NCI-H2107 (cell line): ENCODE data around the gene TRPM8.

Source experiments
- DNase-seq: peaks from one replicate; lab custom pipeline; 2025; lab: John Stamatoyannopoulos, UW

The TRPM8 gene

DNA sequence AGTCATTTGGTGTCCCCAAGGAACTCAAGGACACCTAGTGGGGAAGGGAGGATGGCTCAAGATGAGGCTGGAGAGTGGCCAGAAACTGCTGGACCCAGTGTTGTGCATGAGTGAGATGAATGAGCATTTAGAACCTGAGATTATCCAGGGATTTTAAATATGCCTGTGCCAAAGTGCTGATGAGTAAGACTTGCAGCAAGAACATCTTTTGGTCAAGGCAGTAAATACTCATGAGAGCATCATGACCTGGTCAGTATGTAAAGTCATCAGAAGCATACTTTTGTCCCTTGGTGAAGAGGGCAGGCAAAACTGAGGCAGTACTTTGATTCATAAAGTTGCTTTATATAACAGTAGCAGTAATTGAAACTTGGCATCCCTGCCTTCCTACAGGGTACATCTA is 130.2 kb downstream of the TRPM8 start:
- no peak for DNase-seq

DNA sequence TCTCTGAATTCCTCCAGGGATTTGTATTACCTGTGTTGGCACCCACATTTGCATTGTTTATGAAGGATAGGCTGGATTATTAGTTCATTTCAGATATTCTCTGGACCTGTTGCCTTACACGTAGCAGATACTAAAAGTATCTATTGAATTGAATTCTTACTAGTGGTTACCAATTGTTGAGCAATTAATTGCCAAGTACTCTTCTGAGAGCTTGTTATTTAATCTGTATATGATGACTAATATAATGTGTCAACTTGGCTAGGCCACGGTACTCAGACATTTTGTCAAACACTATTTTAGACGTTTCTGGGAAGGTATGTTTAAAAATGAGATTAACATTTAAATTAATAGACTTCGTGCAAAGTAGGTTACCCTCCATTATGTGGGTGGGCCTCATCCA is 130.9 kb downstream of the TRPM8 start:
- no peak for DNase-seq

DNA sequence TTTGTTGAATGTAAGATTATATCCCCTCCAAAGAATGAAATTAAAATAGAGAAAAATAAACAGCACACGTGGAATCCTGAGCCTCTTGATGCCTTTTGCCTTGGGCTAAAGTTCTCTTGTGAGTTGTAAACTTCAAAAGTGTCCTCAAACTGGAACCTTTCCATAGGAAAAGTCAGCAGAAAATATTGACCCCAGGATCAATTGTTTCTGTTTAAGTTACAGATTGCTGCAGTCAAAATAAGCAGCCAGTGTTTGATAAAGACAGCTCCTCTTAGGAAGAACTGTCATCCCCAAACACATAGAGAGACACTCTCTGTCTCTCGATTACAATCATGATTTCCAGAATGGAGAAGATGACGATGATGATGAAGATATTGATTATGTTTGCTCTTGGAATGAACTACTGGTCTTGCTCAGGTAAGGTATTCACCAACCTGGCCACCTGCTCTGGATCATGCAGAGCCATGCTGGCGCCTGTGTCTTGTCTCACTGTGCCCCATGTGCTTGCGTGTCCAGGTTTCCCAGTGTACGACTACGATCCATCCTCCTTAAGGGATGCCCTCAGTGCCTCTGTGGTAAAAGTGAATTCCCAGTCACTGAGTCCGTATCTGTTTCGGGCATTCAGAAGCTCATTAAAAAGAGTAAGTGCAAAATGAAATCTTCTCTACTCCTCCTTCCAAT is 133.4 kb downstream of the TRPM8 start, which contains the start of gene SPP2:
Gene SPP2 (plus strand): TSS at position 248 of the 681 bp plus-strand sequence. CDS start 85 bp downstream, at position 333.
- DNase-seq = no peak

DNA sequence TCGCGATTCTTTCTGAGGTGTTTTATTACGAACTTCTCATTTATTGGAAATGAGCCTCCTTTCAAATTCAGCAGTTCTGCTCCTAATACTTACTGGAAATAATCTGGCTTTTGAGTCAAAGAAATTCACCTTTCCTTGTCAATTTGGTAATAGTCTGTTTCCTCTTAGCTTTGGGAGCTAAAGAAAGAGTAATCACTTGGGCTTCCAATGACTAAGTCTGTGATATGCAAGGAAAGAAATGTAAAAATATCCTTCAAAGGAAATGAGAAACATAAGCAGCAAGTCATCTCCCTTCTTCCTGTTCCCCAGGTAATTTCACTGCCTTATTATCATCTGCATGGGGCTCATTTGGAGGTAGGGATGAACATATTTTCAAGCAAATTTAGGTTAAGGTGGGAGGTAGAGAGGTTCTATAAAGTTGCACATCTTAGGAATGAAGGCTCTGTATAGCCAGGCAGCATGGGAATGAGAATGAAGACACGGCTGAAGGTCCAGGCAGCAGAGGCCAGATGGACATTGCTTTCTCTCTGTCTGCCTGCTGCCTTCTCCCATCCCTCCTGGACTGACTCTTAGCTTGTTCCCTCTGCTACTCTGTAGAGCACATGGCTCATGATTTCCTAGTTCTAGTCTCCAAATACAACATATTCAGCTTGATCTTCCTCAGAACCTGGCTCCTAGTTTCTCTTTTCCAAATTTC is 134.3 kb downstream of the TRPM8 start:
- no peak for DNase-seq

DNA sequence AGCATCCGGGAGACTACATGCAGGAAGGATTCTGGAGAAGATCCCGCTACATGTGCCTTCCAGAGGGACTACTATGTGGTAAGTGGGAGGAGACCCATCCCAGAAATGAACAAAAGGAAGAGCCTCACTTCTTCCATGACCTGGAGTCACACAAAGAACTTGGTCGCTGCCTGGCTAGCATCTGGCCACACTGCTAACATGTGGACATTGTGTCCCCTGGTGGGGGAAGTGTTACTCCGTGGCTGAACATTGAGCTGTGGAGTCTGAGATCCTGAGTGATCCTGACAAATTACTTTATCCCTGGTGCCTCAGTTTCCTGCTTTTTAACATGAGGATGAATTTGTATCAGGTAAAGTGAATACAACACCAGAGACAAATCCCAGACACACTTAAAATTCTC is 141.7 kb downstream of the TRPM8 start:
- no peak for DNase-seq

DNA sequence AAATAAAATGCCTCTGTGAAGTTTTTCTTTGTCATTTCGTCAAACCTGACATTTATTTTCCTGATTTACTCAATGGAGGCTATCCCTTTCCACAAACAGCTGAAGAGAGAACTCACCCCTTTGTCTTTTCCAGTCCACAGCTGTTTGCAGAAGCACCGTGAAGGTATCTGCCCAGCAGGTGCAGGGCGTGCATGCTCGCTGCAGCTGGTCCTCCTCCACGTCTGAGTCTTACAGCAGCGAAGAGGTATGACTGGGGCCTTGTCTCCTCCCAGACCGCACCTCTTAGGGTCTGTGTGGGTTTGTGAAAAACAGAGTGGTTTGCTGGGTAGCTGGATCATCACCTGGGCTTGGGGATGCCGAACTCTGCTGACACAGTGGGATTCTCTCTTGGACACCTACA is 143.1 kb downstream of the TRPM8 start:
- no peak for DNase-seq

DNA sequence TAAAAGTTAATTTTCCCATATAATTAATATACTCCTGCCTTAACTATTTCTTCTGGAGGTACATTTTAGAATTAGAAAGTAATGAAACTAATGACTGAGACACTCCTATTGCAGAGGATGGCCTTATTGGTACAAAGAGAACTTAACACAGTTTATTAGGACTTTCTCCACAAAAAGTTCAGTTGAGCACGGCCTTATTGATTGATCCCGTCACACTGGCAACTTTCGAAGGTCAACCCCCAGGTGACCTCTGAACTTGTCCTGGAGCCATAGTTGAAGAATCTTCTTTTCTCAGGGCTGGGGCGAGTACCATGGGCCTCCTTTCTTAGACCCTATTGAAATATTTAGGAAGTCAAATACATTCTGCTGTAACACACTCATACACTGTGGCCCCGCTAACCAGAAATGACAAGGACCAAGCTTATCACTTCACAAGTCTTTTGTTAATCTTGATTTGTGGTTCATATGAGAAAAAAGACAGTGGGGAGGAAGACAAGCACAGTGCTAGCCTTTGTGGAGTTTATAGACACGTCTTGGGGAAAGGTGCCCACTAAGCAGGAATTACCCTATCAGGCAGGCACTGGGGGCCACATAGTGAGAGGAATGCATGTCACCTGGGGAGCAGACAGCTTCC is 144.6 kb downstream of the TRPM8 start:
- no peak for DNase-seq

DNA sequence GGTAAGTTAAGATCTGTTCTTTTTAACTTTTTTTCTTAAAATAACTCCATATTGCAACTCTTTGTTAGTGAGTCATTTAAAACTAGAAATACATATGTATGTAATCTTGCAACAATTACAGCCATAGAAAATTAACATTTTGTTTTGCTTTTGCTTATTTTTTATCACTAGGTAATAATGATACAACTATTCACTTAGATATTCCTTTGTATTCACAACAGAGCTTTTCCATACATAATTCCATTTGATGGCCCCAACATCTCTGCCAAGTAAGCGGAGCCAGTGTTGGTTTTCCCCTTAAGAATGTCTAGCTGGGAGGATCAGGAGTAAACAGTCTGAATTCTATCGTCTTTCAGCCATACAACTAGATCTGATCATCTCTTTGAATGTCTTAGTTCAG is 149.4 kb downstream of the TRPM8 start:
- no peak for DNase-seq
